ENCODE results near the gene COL4A6.

DNA sequence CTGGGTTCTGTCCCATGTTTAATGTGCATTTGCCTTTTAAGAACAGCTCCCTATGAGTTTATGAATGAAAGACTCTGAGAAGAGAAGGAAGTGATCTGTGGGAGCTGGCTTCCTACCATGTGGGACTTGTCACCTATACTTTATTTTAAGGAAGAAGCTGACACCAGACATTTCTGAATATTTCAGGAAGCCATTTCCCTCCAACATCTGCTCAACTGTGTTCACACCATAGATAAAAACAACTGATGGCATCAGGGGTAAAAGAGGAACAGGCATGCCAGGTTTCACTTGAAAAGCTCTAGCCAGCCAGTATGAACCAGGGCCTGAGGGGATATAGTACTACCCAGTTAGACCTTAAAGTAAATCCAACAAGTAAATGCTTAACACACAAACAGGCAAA lies 116.0 kb downstream of the COL4A6 start:
- no peak for TF ChIP-seq YY1 (IDR thresholded peaks at IDR 0.05; ENCODE audit: low read depth)
- no peak for TF ChIP-seq CEBPB (IDR thresholded peaks at IDR 0.05)
- no peak for TF ChIP-seq RAD21 (IDR thresholded peaks at IDR 0.05; ENCODE audit: low read depth)
- no peak for TF ChIP-seq EP300 (IDR thresholded peaks at IDR 0.05; ENCODE audit: borderline replicate concordance)
- TF ChIP-seq, protein P1, sequence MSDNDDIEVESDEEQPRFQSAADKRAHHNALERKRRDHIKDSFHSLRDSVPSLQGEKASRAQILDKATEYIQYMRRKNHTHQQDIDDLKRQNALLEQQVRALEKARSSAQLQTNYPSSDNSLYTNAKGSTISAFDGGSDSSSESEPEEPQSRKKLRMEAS (IDR thresholded peaks at IDR 0.05): no peak
- no peak for TF ChIP-seq FOXM1 (IDR thresholded peaks at IDR 0.05; ENCODE audit: borderline replicate concordance, low read depth)
- TF ChIP-seq EGR1 (IDR thresholded peaks at IDR 0.05): no peak
- TF ChIP-seq NFIC (IDR thresholded peaks at IDR 0.05): no peak
- no peak for TF ChIP-seq TAF1 (IDR thresholded peaks at IDR 0.05; ENCODE audit: low read depth)
- TF ChIP-seq, protein P2, sequence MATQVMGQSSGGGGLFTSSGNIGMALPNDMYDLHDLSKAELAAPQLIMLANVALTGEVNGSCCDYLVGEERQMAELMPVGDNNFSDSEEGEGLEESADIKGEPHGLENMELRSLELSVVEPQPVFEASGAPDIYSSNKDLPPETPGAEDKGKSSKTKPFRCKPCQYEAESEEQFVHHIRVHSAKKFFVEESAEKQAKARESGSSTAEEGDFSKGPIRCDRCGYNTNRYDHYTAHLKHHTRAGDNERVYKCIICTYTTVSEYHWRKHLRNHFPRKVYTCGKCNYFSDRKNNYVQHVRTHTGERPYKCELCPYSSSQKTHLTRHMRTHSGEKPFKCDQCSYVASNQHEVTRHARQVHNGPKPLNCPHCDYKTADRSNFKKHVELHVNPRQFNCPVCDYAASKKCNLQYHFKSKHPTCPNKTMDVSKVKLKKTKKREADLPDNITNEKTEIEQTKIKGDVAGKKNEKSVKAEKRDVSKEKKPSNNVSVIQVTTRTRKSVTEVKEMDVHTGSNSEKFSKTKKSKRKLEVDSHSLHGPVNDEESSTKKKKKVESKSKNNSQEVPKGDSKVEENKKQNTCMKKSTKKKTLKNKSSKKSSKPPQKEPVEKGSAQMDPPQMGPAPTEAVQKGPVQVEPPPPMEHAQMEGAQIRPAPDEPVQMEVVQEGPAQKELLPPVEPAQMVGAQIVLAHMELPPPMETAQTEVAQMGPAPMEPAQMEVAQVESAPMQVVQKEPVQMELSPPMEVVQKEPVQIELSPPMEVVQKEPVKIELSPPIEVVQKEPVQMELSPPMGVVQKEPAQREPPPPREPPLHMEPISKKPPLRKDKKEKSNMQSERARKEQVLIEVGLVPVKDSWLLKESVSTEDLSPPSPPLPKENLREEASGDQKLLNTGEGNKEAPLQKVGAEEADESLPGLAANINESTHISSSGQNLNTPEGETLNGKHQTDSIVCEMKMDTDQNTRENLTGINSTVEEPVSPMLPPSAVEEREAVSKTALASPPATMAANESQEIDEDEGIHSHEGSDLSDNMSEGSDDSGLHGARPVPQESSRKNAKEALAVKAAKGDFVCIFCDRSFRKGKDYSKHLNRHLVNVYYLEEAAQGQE (IDR thresholded peaks at IDR 0.05; ENCODE audit: low read depth): no peak
- no peak for TF ChIP-seq CREB1 (IDR thresholded peaks at IDR 0.05; ENCODE audit: low read depth)
- no peak for TF ChIP-seq TEAD4 (IDR thresholded peaks at IDR 0.05)
- TF ChIP-seq, protein P3, sequence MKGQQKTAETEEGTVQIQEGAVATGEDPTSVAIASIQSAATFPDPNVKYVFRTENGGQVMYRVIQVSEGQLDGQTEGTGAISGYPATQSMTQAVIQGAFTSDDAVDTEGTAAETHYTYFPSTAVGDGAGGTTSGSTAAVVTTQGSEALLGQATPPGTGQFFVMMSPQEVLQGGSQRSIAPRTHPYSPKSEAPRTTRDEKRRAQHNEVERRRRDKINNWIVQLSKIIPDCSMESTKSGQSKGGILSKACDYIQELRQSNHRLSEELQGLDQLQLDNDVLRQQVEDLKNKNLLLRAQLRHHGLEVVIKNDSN (IDR thresholded peaks at IDR 0.05): no peak

All from Ishikawa (cell line).